GM18951 (cell line): Measurements from ENCODE around the gene DDX51.
"Not testable (repeated sequence)": the region's sequence is repeated elsewhere in the genome, so short reads cannot be mapped to it uniquely, and the experiment has no call there.

ENCODE experiments used
- POLR2A ChIP-seq: IDR thresholded peaks from 4 replicates; pipeline ENCODE4 v1.6.1; 2011; ENCODE audit warnings: mild to moderate bottlenecking; ENCODE audit not compliant: insufficient read length, insufficient read depth; ENCODE audit errors: extremely low read depth
- in situ Hi-C: fragments of 300-500 bp; cut with MboI; formaldehyde crosslinking; loops from one replicate; pipeline ENCODE4 v1.12.0; 2022; ENCODE audit warnings: low sequenced_read_pairs, mixed read lengths, inconsistent platforms; ENCODE audit not compliant: unreplicated experiment

Gene DDX51

GRCh38 chr12:132151766-132152410 is 7.8 kb upstream of the DDX51 start:
- TF ChIP-seq POLR2A: no peak
- in situ Hi-C loops: no loop called here

- in situ Hi-C loops: no loop called here
- no peak for TF ChIP-seq POLR2A
These were observed 7.1 kb upstream of the DDX51 start for GRCh38 chr12:132151145-132151765.

GRCh38 chr12:132150780-132151144 is 6.6 kb upstream of the DDX51 start:
- no peak for TF ChIP-seq POLR2A
- in situ Hi-C loops: no loop called here

GRCh38 chr12:132149526-132149925 is 5.4 kb upstream of the DDX51 start:
- in situ Hi-C loops: not testable (repeated sequence)

- in situ Hi-C loops: no loop called here
- no peak for TF ChIP-seq POLR2A
These were observed 4.4 kb upstream of the DDX51 start for GRCh38 chr12:132148368-132149045.

GRCh38 chr12:132147423-132148367 is 3.6 kb upstream of the DDX51 start:
- no peak for TF ChIP-seq POLR2A
- in situ Hi-C loops: no loop called here

GRCh38 chr12:132146772-132147422 is 2.8 kb upstream of the DDX51 start:
- no peak for TF ChIP-seq POLR2A
- in situ Hi-C loops: no loop called here

GRCh38 chr12:132146098-132146497 is 2.0 kb upstream of the DDX51 start:
- no peak for TF ChIP-seq POLR2A
- in situ Hi-C loops: no loop called here

GRCh38 chr12:132145334-132145733 is 1.2 kb upstream of the DDX51 start:
- in situ Hi-C loops: no loop called here
- no peak for TF ChIP-seq POLR2A

GRCh38 chr12:132144810-132145168 is 670 bp upstream of the DDX51 start:
- no peak for TF ChIP-seq POLR2A
- in situ Hi-C loops: no loop called here

- no peak for TF ChIP-seq POLR2A
- in situ Hi-C loops: no loop called here
These were observed 615 bp downstream of the DDX51 start for GRCh38 chr12:132143336-132144071.

- TF ChIP-seq POLR2A: no peak
- in situ Hi-C loops: no loop called here
These were observed 1.3 kb downstream of the DDX51 start for GRCh38 chr12:132142679-132143335.
